HEK293T (cell line): ENCODE measurements around the gene TMTC1.

Experiments used
- ARNT ChIP-seq: fragments of 450-650 bp; IDR thresholded peaks from 2 replicates; pipeline ENCODE4 v1.6.1; 2017; ENCODE audit warnings: mild to moderate bottlenecking
- BHLHE40 ChIP-seq: fragments of 450-650 bp; IDR thresholded peaks from 2 replicates; pipeline ENCODE4 v1.6.1; 2016; ENCODE audit warnings: mild to moderate bottlenecking, moderate library complexity, borderline replicate concordance
- CTBP1 ChIP-seq: fragments of 450-650 bp; IDR thresholded peaks from 2 replicates; pipeline ENCODE4 v1.6.1; 2016; ENCODE audit warnings: borderline replicate concordance
- ELF4 ChIP-seq: fragments of 450-650 bp; IDR thresholded peaks from 2 replicates; pipeline ENCODE4 v1.6.1; 2017; ENCODE audit warnings: antibody characterized with exemption
- FOXA1 ChIP-seq: fragments of 450-650 bp; IDR thresholded peaks from 2 replicates; pipeline ENCODE4 v1.6.1; 2016; ENCODE audit warnings: mild to moderate bottlenecking
- FOXK2 ChIP-seq: fragments of 450-650 bp; IDR thresholded peaks from 2 replicates; pipeline ENCODE4 v1.6.1; 2016; ENCODE audit warnings: mild to moderate bottlenecking
- FOXM1 ChIP-seq: fragments of 450-650 bp; IDR thresholded peaks from 2 replicates; pipeline ENCODE4 v1.6.1; 2017; ENCODE audit warnings: mild to moderate bottlenecking, borderline replicate concordance
- HDGF ChIP-seq: fragments of 450-650 bp; IDR thresholded peaks from 2 replicates; pipeline ENCODE4 v1.6.1; 2017; ENCODE audit warnings: antibody characterized with exemption, borderline replicate concordance
- NFRKB ChIP-seq: fragments of 450-650 bp; IDR thresholded peaks from 2 replicates; pipeline ENCODE4 v1.6.1; 2016; ENCODE audit warnings: mild to moderate bottlenecking, moderate library complexity
- SP1 ChIP-seq: fragments of 450-650 bp; IDR thresholded peaks from 2 replicates; pipeline ENCODE4 v1.6.1; 2017
- SUZ12 ChIP-seq: fragments of 450-650 bp; IDR thresholded peaks from 2 replicates; pipeline ENCODE4 v1.6.1; 2016; ENCODE audit warnings: mild to moderate bottlenecking
- TARDBP ChIP-seq: fragments of 450-650 bp; IDR thresholded peaks from 2 replicates; pipeline ENCODE4 v1.6.1; 2016
- ZNF384 ChIP-seq: fragments of 450-650 bp; IDR thresholded peaks from 2 replicates; pipeline ENCODE4 v1.6.1; 2016
- TF ChIP-seq, protein P1 (sequence below): fragments of 450-650 bp; IDR thresholded peaks from 2 replicates; pipeline ENCODE4 v1.6.1; 2016

DNA sequence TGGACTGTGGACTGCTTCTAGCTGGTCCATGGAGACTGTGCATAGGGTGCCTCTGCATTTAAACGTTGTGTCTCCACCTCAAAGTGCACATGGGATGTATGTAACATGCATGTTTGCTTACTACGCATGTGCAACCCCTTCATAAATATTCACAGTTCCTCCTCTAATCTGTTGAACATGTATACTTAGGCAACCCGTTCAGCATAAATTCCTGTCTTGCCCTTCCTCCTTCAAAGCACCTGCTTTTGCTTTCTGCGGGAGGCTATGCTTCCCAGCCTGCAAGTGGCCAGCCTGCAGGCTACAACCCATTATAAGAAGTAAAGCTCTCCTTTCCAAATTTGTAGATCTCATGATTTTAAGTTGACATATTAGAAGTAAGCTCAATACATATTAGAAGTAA, 253.3 kb downstream of the TMTC1 start:
- TF ChIP-seq FOXM1 (no peak), ARNT (no peak), SP1 (no peak), HDGF (no peak), ELF4 (no peak), TARDBP (no peak), FOXK2 (no peak), FOXA1 (no peak), BHLHE40 (no peak), NFRKB (no peak), SUZ12 (no peak), CTBP1 (no peak), ZNF384 (no peak)
- TF ChIP-seq, protein P1, sequence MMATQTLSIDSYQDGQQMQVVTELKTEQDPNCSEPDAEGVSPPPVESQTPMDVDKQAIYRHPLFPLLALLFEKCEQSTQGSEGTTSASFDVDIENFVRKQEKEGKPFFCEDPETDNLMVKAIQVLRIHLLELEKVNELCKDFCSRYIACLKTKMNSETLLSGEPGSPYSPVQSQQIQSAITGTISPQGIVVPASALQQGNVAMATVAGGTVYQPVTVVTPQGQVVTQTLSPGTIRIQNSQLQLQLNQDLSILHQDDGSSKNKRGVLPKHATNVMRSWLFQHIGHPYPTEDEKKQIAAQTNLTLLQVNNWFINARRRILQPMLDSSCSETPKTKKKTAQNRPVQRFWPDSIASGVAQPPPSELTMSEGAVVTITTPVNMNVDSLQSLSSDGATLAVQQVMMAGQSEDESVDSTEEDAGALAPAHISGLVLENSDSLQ, result no peak
